Measurements from ENCODE around the gene IGSF23. TPM values are rescaled to one million over a fixed set of nuclear protein-coding genes. Genes with fewer than 3 reads are reported as not detected.
"Not testable (repeated sequence)": the region's sequence is repeated elsewhere in the genome, so short reads cannot be mapped to it uniquely, and the experiment has no call there.

IGSF23 gene
- total and polyA plus RNA-seq, 7 donors, result 0.23 to 0.30 TPM; not detected in 5

GRCh38 chr19:44628793-44629192, 15.4 kb downstream of the IGSF23 start:
- intact Hi-C loops (cut with DNase I), result no loop called here
- H3K4me1 ChIP-seq, result no peaks in the 10 kb centered on the region
- no peak for ATAC-seq
- TF ChIP-seq CTCF (IDR thresholded peaks at IDR 0.05), result no peak
- no peak for DNase-seq
- H3K36me3 ChIP-seq (ENCODE audit: insufficient read depth in 1 of 2, low read depth in 1 of 2), result no peaks in the 10 kb centered on the region
- H3K27ac ChIP-seq, result no peak overlapping the region
- WGBS, 3 donors, result 87 to 90% (median 90%) methylated on average over 3 of the region's 3 CpGs
- no peaks in the 10 kb centered on the region for H3K27me3 ChIP-seq (ENCODE audit: insufficient read depth in 3 of 3, low read length in 2 of 3)
- no peaks in the 10 kb centered on the region for H3K9me3 ChIP-seq
- no peak overlapping the region for H3K4me3 ChIP-seq

DNA sequence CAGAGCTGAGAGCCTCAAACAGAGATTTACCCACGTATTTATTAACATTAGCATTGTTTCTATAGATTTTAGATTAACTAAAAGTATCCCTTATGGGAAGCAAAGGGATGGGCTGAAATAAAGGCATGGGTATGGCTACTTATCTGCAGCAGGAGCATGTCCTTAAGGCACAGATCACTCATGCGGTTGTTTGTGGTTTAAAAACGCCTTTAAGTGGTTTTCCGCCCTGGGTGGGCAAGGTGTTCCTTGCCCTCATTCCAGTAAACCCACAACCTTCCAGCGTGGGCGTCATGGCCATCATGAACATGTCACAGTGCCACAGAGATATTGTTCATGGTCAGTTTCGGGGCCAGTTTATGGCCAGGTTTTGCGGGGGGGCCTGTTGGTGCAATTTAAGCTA, 18.2 kb downstream of the IGSF23 start:
- DNase-seq; intact Hi-C loops (cut with DNase I); H3K36me3 ChIP-seq (ENCODE audit: insufficient read depth in 1 of 2, low read depth in 1 of 2); H3K27ac ChIP-seq; H3K4me1 ChIP-seq; H3K9me3 ChIP-seq; ATAC-seq; H3K27me3 ChIP-seq (ENCODE audit: insufficient read depth in 3 of 3, low read length in 2 of 3); H3K4me3 ChIP-seq: not testable (repeated sequence)
- 89 to 94% (median 94%) methylated on average over 8 of the region's 8 CpGs for WGBS, 3 donors

DNA sequence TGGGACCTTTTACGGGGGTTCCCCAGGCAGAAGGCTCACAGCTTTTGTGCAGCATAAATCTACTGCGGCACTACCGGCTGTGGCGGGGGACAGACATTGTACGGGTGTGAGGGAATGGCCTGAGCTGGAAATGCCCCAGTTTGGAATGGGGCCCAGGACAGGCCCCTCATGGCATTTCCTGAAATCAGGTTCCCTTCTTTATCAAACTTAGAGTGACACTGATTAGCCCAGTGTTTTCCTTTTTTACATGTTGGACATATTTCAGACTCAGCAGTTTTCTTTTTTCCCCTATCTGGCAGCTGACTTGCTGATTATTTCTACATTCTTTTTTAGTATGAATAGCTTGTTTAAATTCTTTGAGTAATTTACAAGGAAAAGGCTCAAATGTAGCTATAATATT, 20.7 kb downstream of the IGSF23 start:
- ATAC-seq; H3K27me3 ChIP-seq (ENCODE audit: insufficient read depth in 3 of 3, low read length in 2 of 3); H3K9me3 ChIP-seq; DNase-seq; H3K4me1 ChIP-seq; H3K36me3 ChIP-seq (ENCODE audit: insufficient read depth in 1 of 2, low read depth in 1 of 2); H3K27ac ChIP-seq; intact Hi-C loops (cut with DNase I): not testable (repeated sequence)
- WGBS, 3 donors, result 2 to 10% (median 8%) methylated on average over 5 of the region's 5 CpGs
- peak overlapping the region; percentile 29 for H3K4me3 ChIP-seq

- H3K9me3 ChIP-seq, result no peaks in the 10 kb centered on the region
- H3K27me3 ChIP-seq (ENCODE audit: insufficient read depth in 3 of 3, low read length in 2 of 3), result no peaks in the 10 kb centered on the region
- H3K4me1 ChIP-seq, result no peaks in the 10 kb centered on the region
- no peak overlapping the region for H3K4me3 ChIP-seq
- no peak overlapping the region for H3K27ac ChIP-seq
- intact Hi-C loops (cut with DNase I), result no loop called here
- no peak for TF ChIP-seq CTCF (IDR thresholded peaks at IDR 0.05)
- 71 to 85% (median 80%) methylated on average over 2 of the region's 2 CpGs for WGBS, 3 donors
- H3K36me3 ChIP-seq (ENCODE audit: insufficient read depth in 1 of 2, low read depth in 1 of 2), result no peaks in the 10 kb centered on the region
- DNase-seq, result no peak
- no peak for ATAC-seq
Measured at GRCh38 chr19:44634785-44635184, 21.4 kb downstream of the IGSF23 start.

GRCh38 chr19:44635581-44636438, 22.4 kb downstream of the IGSF23 start:
- Histone ChIP-seq H3K9me3 (no peaks in the 10 kb centered on the region), H3K27me3 (ENCODE audit: insufficient read depth in 3 of 3, low read length in 2 of 3) (no peaks in the 10 kb centered on the region), H3K27ac (no peak overlapping the region), H3K36me3 (ENCODE audit: insufficient read depth in 1 of 2, low read depth in 1 of 2) (no peaks in the 10 kb centered on the region), H3K4me3 (no peak overlapping the region), H3K4me1 (peaks cover 6% of the 10 kb centered on the region)
- no peak for TF ChIP-seq CTCF (IDR thresholded peaks at IDR 0.05)
- ATAC-seq (no peak), DNase-seq (no peak)
- 51 to 69% (median 55%) methylated on average over 3 of the region's 3 CpGs for WGBS, 3 donors
- intact Hi-C loops (cut with DNase I), result no loop called here

Data from psoas muscle (tissue), 8 donors.